ENCODE measurements around the gene WDFY3.

GRCh38 chr4:84971319-84971932 lies 4.9 kb upstream of the WDFY3 start:
- TF ChIP-seq POLR2A (IDR thresholded peaks at IDR 0.05), result no peak
- no peak for TF ChIP-seq POLR2AphosphoS5 (IDR thresholded peaks at IDR 0.05)
- TF ChIP-seq, protein P1, sequence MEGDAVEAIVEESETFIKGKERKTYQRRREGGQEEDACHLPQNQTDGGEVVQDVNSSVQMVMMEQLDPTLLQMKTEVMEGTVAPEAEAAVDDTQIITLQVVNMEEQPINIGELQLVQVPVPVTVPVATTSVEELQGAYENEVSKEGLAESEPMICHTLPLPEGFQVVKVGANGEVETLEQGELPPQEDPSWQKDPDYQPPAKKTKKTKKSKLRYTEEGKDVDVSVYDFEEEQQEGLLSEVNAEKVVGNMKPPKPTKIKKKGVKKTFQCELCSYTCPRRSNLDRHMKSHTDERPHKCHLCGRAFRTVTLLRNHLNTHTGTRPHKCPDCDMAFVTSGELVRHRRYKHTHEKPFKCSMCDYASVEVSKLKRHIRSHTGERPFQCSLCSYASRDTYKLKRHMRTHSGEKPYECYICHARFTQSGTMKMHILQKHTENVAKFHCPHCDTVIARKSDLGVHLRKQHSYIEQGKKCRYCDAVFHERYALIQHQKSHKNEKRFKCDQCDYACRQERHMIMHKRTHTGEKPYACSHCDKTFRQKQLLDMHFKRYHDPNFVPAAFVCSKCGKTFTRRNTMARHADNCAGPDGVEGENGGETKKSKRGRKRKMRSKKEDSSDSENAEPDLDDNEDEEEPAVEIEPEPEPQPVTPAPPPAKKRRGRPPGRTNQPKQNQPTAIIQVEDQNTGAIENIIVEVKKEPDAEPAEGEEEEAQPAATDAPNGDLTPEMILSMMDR (IDR thresholded peaks at IDR 0.05), result peak in 3 of 4 experiments; percentile 25 to 45 (median 42)

Measured in sigmoid colon (tissue), 4 donors.